Naive thymus-derived CD4-positive, alpha-beta T cell (primary cell): ENCODE results near the gene LSM4. TPM values are rescaled to one million over a fixed set of nuclear protein-coding genes. Genes with fewer than 3 reads are reported as not detected.

Experiments
- ATAC-seq: fragments of 150-1000 bp; cut with Tn5 transposase; 2 replicates; pipeline ENCODE4 v1.10.0; 2021; ENCODE audit warnings: mild to moderate bottlenecking, moderate library complexity
- CTCF ChIA-PET: fragments of 350-600 bp; sonication (Branson Sonifier 250); formaldehyde crosslinking; loops from one replicate; lab custom pipeline; 2021; ENCODE audit warnings: antibody characterized with exemption; lab: Charles Lee
- POLR2A ChIA-PET: fragments of 350-600 bp; sonication (Branson Sonifier 250); formaldehyde crosslinking; loops from one replicate; lab custom pipeline; 2021; ENCODE audit warnings: antibody characterized with exemption, inconsistent platforms; lab: Charles Lee
- DNase-seq, 9 donors: peaks; one replicate each; pipeline versions ENCODE4 v3.0.0 to v3.0.0-alpha.2; 2020 to 2022; ENCODE audit warnings: mixed read lengths in 1 of 9
- H3K27ac ChIP-seq: one replicate; pipeline ENCODE4 v1.7.0; 2013; ENCODE audit warnings: mild to moderate bottlenecking, low read depth, low read length, moderate library complexity
- H3K27me3 ChIP-seq, 2 donors: one replicate each; pipeline ENCODE4 v1.7.0; 2013; ENCODE audit warnings: low read length in 2 of 2, mild to moderate bottlenecking in 2 of 2, moderate library complexity in 2 of 2; ENCODE audit not compliant: control insufficient read depth in 2 of 2, insufficient read depth in 2 of 2
- H3K36me3 ChIP-seq, 3 experiments: 1 replicate in 2 of 3; 2 replicates in 1 of 3; pipeline ENCODE4 v1.7.0; 2013; ENCODE audit warnings: low read length in 3 of 3, mild to moderate bottlenecking in 3 of 3, moderate library complexity in 1 of 3; ENCODE audit not compliant: insufficient read depth in 3 of 3, control insufficient read depth in 2 of 3
- H3K4me1 ChIP-seq, 2 donors: one replicate each; pipeline ENCODE4 v1.7.0; 2013; ENCODE audit warnings: low read length in 2 of 2, mild to moderate bottlenecking in 2 of 2, moderate library complexity in 1 of 2; ENCODE audit not compliant: control insufficient read depth in 2 of 2, insufficient read depth in 2 of 2
- H3K4me3 ChIP-seq: 2 replicates; pipeline ENCODE4 v1.7.0; 2013; ENCODE audit warnings: mild to moderate bottlenecking, low read length
- H3K9me3 ChIP-seq, 3 experiments: 1 replicate in 2 of 3; 2 replicates in 1 of 3; pipeline ENCODE4 v1.7.0; 2013; ENCODE audit warnings: low read length in 3 of 3; ENCODE audit not compliant: control insufficient read depth in 2 of 3
- H3K27ac Mint-ChIP-seq, 9 donors: one replicate each; pipeline ENCODE4 v1.8.0; 2020 to 2022; ENCODE audit warnings: mixed read lengths in 9 of 9, mild to moderate bottlenecking in 8 of 9, moderate library complexity in 5 of 9, inconsistent platforms in 2 of 9
- H3K27me3 Mint-ChIP-seq, 5 donors: one replicate each; pipeline ENCODE4 v1.8.0; 2021 to 2022; ENCODE audit warnings: mixed read lengths in 5 of 5, mild to moderate bottlenecking in 1 of 5
- H3K36me3 Mint-ChIP-seq, 5 donors: one replicate each; pipeline ENCODE4 v1.8.0; 2020 to 2022; ENCODE audit warnings: mixed read lengths in 5 of 5, mild to moderate bottlenecking in 3 of 5, inconsistent platforms in 1 of 5
- H3K4me1 Mint-ChIP-seq, 7 donors: one replicate each; pipeline ENCODE4 v1.8.0; 2020 to 2022; ENCODE audit warnings: mixed read lengths in 7 of 7, mild to moderate bottlenecking in 3 of 7, inconsistent platforms in 1 of 7
- H3K4me3 Mint-ChIP-seq, 10 donors: one replicate each; pipeline ENCODE4 v1.8.0; 2020 to 2022; ENCODE audit warnings: mild to moderate bottlenecking in 10 of 10, mixed read lengths in 10 of 10, moderate library complexity in 6 of 10, inconsistent platforms in 2 of 10
- H3K9me3 Mint-ChIP-seq, 11 donors: one replicate each; pipeline ENCODE4 v1.8.0; 2020 to 2022; ENCODE audit warnings: mixed read lengths in 11 of 11, mild to moderate bottlenecking in 4 of 11, inconsistent platforms in 1 of 11, moderate library complexity in 1 of 11
- intact Hi-C, 2 donors: fragments of 100-400 bp; cut with micrococcal nuclease; formaldehyde crosslinking; loops; one replicate each; pipeline ENCODE4 v1.15.1; 2023
- polyA plus RNA-seq, 2 donors: library from polyadenylated mRNA; unstranded; fragments of 300-500 nt; fragmentation: Illumina TruSeq; gene quantifications; one replicate each; pipeline ENCODE4 v1.2.3, GENCODE V29; 2021
- total RNA-seq, 6 experiments: library from RNA in 5 of 6; stranded (reverse) in 5 of 6; gene quantifications; 1 replicate in 5 of 6; 2 replicates in 1 of 6; pipeline ENCODE4 v1.2.3 and lab custom pipeline; 2021 to 2026

LSM4 gene
- total and polyA plus RNA-seq, 7 experiments from 2014 or later, result 45.3 to 163 (median 67.5) TPM

DNA sequence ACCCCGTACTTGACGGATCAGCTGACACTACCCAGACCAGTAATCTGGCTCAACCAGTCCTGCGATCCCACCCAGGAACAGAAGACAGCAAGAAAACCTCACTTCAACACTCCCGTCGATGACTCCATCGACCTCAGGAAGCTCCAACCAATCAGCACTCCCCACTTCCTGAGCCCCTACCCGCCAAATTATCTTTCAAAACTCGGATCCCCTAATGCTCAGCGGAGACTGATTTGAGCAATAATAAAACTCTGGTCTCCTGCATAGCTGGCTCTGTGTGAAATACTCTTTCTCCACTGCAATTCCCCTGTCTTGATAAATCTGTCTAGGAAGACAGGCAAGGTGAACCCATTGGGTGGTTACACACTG is 1.2 kb downstream of the LSM4 start:
- Mint-ChIP-seq H3K9me3 (no peaks in the 10 kb centered on the region), H3K4me1 (peaks cover 47 to 63% (median 57%) of the 10 kb centered on the region in 7 donors), H3K27ac (peak overlapping the region; percentile 82 to 97 (median 94)), H3K27me3 (no peaks in the 10 kb centered on the region), H3K4me3 (peak overlapping the region; percentile 80 to 88 (median 84)), H3K36me3 (peaks cover 0 to 24% (median 0%) of the 10 kb centered on the region in 5 donors)
- peak in 2 of 9 donors; percentile 20 to 21 for DNase-seq
- intact Hi-C loops, result loop anchor here in 1 of 2 donors (5.0 kb wide), 2 partner anchors 96 to 314 kb away; partner anchors contain the start of genes ARRDC2 and SSBP4
- Histone ChIP-seq H3K9me3 (no peaks in the 10 kb centered on the region), H3K27me3 (no peaks in the 10 kb centered on the region), H3K4me1 (peaks cover 51 to 63% of the 10 kb centered on the region in 2 donors), H3K36me3 (no peaks in the 10 kb centered on the region), H3K4me3 (peak overlapping the region; percentile 86), H3K27ac (peak overlapping the region; percentile 94)
- ATAC-seq, result no peak
- ChIA-PET POLR2A (interaction anchor here (0.8 to 19.6 kb wide), 12 partner anchors 9 to 148 kb away, joined by 3 to 757 read pairs (median 8); partner anchors contain the start of genes IQCN and JUND), CTCF (interaction anchor here (0.6 to 3.7 kb wide), 6 partner anchors 15 to 129 kb away, joined by 3 to 81 read pairs (median 3); partner anchors contain the start of gene JUND)

DNA sequence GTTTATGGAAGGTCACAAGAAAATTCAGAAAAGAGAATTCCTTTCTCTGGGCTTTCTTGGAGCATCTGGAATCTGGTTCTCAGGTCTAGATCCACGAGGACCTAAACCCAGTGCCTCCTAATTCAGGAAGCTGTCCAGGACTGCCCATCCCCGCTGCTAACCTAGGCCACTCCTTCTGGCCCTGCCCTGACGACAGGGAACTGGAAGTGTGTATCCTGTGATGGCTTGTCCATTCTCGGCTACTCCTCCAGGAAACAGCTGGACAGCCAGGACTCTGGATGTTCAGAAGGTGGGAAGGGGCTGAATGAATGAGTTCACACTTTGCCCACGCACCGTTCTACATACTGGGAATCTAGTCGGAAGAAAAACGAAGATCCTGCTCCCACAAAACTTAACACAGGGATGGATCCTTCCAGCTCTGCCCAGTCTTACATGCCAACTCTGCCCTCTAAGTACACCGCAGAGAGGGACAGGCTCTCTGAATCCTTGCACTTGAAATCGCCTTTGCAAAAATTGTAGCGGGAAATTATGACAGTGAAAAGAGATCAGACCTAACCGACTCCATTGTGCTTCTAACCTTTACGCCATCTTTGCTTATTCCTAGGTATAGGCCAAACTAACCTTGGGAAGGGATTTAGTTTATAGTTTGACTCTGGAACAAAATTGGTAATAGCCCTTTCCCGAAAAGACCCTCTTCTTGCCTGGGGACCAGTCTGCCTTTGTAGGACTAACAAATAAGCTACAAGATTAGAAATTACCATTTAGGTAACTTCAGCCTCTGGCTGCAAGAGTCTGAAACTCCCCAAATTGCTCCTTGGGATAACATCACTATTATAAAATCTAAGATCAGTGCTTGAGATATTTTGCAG is 1.8 kb downstream of the LSM4 start:
- Mint-ChIP-seq H3K4me1 (peaks cover 47 to 67% (median 59%) of the 10 kb centered on the region in 7 donors), H3K27me3 (no peaks in the 10 kb centered on the region), H3K36me3 (peaks cover 0 to 24% (median 0%) of the 10 kb centered on the region in 5 donors), H3K27ac (peak overlapping the region; percentile 82 to 97 (median 94)), H3K4me3 (peak overlapping the region; percentile 80 to 88 (median 84)), H3K9me3 (no peaks in the 10 kb centered on the region)
- H3K9me3 ChIP-seq, result no peaks in the 10 kb centered on the region
- peaks cover 51 to 63% of the 10 kb centered on the region in 2 donors for H3K4me1 ChIP-seq
- H3K27me3 ChIP-seq, result no peaks in the 10 kb centered on the region
- intact Hi-C loops, result loop anchor here in 1 of 2 donors (5.0 kb wide), 2 partner anchors 96 to 314 kb away; partner anchors contain the start of genes ARRDC2 and SSBP4
- no peaks in the 10 kb centered on the region for H3K36me3 ChIP-seq
- ATAC-seq (no peak), DNase-seq (no peak)
- H3K4me3 ChIP-seq, result peak overlapping the region; percentile 86
- CTCF ChIA-PET, result interaction anchor here (1.3 to 3.7 kb wide), 3 partner anchors 15 to 90 kb away, joined by 3 to 81 read pairs (median 3); partner anchors contain the start of gene JUND
- peak overlapping the region; percentile 94 for H3K27ac ChIP-seq
- POLR2A ChIA-PET, result interaction anchor here (0.7 to 19.6 kb wide), 13 partner anchors 7 to 116 kb away, joined by 3 to 757 read pairs (median 7); partner anchors contain the start of genes IQCN and JUND

DNA sequence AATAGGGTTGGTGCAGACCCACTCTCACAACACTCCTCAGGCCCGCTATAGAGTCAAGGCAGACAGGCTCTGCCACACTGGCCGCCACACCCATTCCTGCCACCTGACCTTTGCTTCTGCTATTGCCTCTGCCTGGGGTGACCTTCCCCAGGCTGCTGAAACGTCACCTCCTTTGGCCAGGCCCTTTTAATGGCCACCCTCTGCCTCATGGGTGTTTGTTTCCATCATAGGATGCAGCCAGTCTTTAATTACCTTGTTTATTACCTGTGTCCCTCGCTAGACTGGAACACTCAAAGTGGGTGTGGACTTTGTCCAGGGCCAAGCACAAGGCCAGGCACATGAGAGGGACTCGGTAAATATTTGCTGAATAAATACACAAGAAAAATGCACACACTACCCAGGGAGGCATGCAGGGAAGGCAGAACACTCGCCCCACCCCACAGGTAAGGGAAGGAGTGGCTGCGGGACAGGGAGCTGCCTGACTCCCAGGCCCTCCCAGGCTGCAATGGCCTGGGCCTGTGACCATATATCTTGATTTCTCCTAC is 3.2 kb downstream of the LSM4 start:
- H3K4me3 ChIP-seq, result no peak overlapping the region
- H3K9me3 ChIP-seq, result no peaks in the 10 kb centered on the region
- peak overlapping the region; percentile 94 for H3K27ac ChIP-seq
- peak overlapping the region; percentile 38 to 80 (median 73) for H3K4me3 Mint-ChIP-seq
- H3K27me3 Mint-ChIP-seq, result no peaks in the 10 kb centered on the region
- peak overlapping the region; percentile 72 to 95 (median 89) for H3K27ac Mint-ChIP-seq
- DNase-seq (no peak), ATAC-seq (no peak)
- intact Hi-C loops, result loop anchor here in 1 of 2 donors (5.0 kb wide), 2 partner anchors 98 to 312 kb away; partner anchors contain the start of genes ARRDC2 and SSBP4
- peaks cover 0 to 28% (median 0%) of the 10 kb centered on the region in 5 donors for H3K36me3 Mint-ChIP-seq
- H3K9me3 Mint-ChIP-seq, result no peaks in the 10 kb centered on the region
- H3K36me3 ChIP-seq, result peaks cover 0 to under 1% (median 0%) of the 10 kb centered on the region in 3 experiments
- H3K4me1 Mint-ChIP-seq, result peaks cover 47 to 71% (median 64%) of the 10 kb centered on the region in 7 donors
- H3K4me1 ChIP-seq, result peaks cover 51 to 63% of the 10 kb centered on the region in 2 donors
- no peaks in the 10 kb centered on the region for H3K27me3 ChIP-seq
- ChIA-PET POLR2A (interaction anchor here (0.6 to 19.6 kb wide), 12 partner anchors 9 to 170 kb away, joined by 3 to 757 read pairs (median 7); partner anchors contain the start of genes IQCN, JUND and RAB3A), CTCF (interaction anchor here (1.1 to 3.7 kb wide), 4 partner anchors 15 to 41 kb away, joined by 3 to 81 read pairs (median 17); partner anchors contain the start of gene JUND)

DNA sequence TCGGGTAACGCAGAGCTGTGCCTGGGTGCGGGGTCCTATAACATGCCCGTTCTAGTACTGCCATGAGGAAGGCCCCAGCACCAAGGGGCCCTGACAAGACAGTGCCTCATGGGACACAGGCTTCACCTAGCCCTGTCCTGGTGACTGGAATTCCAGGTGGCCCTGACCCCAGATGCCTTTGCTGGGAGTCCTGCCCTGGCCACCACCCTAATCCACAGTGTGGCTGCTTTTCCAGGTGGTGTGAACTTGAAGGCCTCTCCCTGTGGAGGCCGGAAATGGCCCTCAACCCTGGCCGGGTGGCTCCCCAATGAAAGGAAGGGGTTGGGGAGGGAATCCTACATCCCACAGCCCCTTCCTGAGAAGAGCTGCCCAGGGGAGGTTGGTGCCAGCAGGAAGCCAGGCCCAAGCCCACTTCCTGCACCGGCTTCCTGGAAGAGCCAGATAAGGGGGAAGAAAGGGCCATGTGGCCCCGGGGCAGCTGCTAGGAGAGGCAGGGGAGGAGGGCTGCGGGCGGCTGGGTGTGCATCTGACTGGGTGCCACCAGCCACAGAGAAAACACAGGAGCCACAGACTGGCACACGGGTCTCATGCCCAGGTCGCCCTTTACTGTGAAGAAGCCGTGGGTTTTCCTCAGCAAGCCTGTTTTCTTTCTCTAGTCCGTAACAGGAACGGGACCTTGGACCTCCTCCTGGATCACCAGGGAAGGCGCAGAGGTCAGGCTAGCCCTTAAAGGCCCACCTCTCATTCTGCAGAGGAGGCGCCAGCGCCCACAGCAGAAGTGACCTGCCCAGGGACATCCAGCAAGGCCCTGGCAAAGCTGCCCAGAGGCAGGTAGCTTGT is 4.7 kb downstream of the LSM4 start:
- ChIA-PET CTCF (interaction anchor here (0.6 to 3.7 kb wide), 6 partner anchors 10 to 111 kb away, joined by 3 to 29 read pairs (median 5); partner anchors contain the start of gene JUND), POLR2A (interaction anchor here (0.7 to 19.6 kb wide), 11 partner anchors 8 to 114 kb away, joined by 3 to 757 read pairs (median 6); partner anchors contain the start of genes IQCN, JUND and RAB3A)
- H3K9me3 Mint-ChIP-seq, result no peaks in the 10 kb centered on the region
- Histone ChIP-seq H3K27ac (peak overlapping the region; percentile 78), H3K4me1 (peaks cover 43 to 53% of the 10 kb centered on the region in 2 donors), H3K36me3 (peaks cover 0 to 11% (median 0%) of the 10 kb centered on the region in 3 experiments), H3K4me3 (peak overlapping the region; percentile 56), H3K27me3 (no peaks in the 10 kb centered on the region), H3K9me3 (no peaks in the 10 kb centered on the region)
- H3K4me3 Mint-ChIP-seq, result peak overlapping the region; percentile 64 to 81 (median 74)
- H3K4me1 Mint-ChIP-seq, result peaks cover 40 to 66% (median 58%) of the 10 kb centered on the region in 7 donors
- ATAC-seq (peak; percentile 42), DNase-seq (peak in 8 of 9 donors; percentile 37 to 54 (median 43))
- H3K27ac Mint-ChIP-seq, result peak overlapping the region; percentile 73 to 95 (median 92)
- H3K27me3 Mint-ChIP-seq, result no peaks in the 10 kb centered on the region
- intact Hi-C loops, result loop anchor here (1.0 kb wide), 2 partner anchors 14 to 27 kb away; no protein-coding TSS in a partner anchor
- H3K36me3 Mint-ChIP-seq, result peaks cover 0 to 28% (median 0%) of the 10 kb centered on the region in 5 donors

DNA sequence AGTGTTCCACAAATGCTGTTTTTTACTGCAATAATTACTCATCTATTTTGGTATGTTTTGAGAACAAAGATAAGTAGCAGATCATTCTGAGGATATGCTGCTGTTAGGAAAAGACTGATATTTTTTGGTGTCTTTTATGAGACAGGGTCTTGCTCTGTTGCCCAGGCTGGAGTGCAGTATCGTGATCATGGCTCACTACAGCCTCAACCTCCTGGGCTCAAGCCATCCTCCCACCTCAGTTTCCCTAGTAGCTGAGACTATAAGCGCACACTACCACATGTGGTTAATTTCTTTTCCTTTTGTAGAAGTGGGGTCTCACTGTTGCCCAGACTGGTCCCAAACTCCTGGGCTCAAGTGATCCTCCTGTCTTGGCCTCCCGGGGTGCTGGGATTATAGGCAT is 9.5 kb downstream of the LSM4 start:
- DNase-seq (no peak), ATAC-seq (no peak)
- H3K36me3 Mint-ChIP-seq, result peaks cover 0 to 11% (median 0%) of the 10 kb centered on the region in 5 donors
- Histone ChIP-seq H3K4me3 (no peak overlapping the region), H3K4me1 (peaks cover 9 to 13% of the 10 kb centered on the region in 2 donors), H3K27ac (no peak overlapping the region), H3K9me3 (no peaks in the 10 kb centered on the region), H3K36me3 (peaks cover 0 to 52% (median 5%) of the 10 kb centered on the region in 3 experiments), H3K27me3 (no peaks in the 10 kb centered on the region)
- no peaks in the 10 kb centered on the region for H3K27me3 Mint-ChIP-seq
- ChIA-PET CTCF (no interaction called here), POLR2A (interaction anchor here (0.6 to 7.4 kb wide), 5 partner anchors 9 to 33 kb away, joined by 5 to 103 read pairs (median 14); partner anchors contain the start of genes JUND and LSM4)
- H3K4me1 Mint-ChIP-seq, result peaks cover 11 to 40% (median 23%) of the 10 kb centered on the region in 7 donors
- intact Hi-C loops, result no loop called here
- H3K27ac Mint-ChIP-seq, result peak overlapping the region in 3 of 9 donors; percentile 5 to 28 (median 21)
- no peaks in the 10 kb centered on the region for H3K9me3 Mint-ChIP-seq
- no peak overlapping the region for H3K4me3 Mint-ChIP-seq
